Measurements from ENCODE around the gene MTMR12.
"Not testable (repeated sequence)": the region's sequence is repeated elsewhere in the genome, so short reads cannot be mapped to it uniquely, and the experiment has no call there.

Gene MTMR12

GRCh38 chr5:32283539-32284377 lies 29.0 kb downstream of the MTMR12 start:
- WGBS, 2 experiments (ENCODE audit: insufficient coverage in 2 of 2) = 91 to 100% methylated on average over 4 to 5 of the region's 9 CpGs
- peaks cover 4% of the 10 kb centered on the region for H3K36me3 ChIP-seq (ENCODE audit: control insufficient read depth, insufficient read depth, low read length)
- H3K4me1 ChIP-seq (ENCODE audit: control insufficient read depth, insufficient read depth, low read length, poor library complexity, severe bottlenecking) = no peaks in the 10 kb centered on the region
- no peaks in the 10 kb centered on the region for H3K9me3 ChIP-seq (ENCODE audit: control insufficient read depth, low read length)
- H3K4me3 ChIP-seq (ENCODE audit: extremely low read depth, insufficient read depth, low read length, poor library complexity, severe bottlenecking) = no peak overlapping the region
- no peak overlapping the region for H3K27ac ChIP-seq (ENCODE audit: low read depth, low read length, severe bottlenecking)

- Histone ChIP-seq H3K9me3 (ENCODE audit: control insufficient read depth, low read length) (no peaks in the 10 kb centered on the region), H3K36me3 (ENCODE audit: control insufficient read depth, insufficient read depth, low read length) (peaks cover 4% of the 10 kb centered on the region), H3K4me3 (ENCODE audit: extremely low read depth, insufficient read depth, low read length, poor library complexity, severe bottlenecking) (no peak overlapping the region), H3K27ac (ENCODE audit: low read depth, low read length, severe bottlenecking) (no peak overlapping the region), H3K4me1 (ENCODE audit: control insufficient read depth, insufficient read depth, low read length, poor library complexity, severe bottlenecking) (no peaks in the 10 kb centered on the region)
- no CpG with 5 or more reads among the region's 1 CpG for WGBS, 2 experiments (ENCODE audit: insufficient coverage in 2 of 2)
These were observed 29.7 kb downstream of the MTMR12 start for GRCh38 chr5:32283061-32283460.

GRCh38 chr5:32282633-32283032 lies 30.1 kb downstream of the MTMR12 start:
- no peak overlapping the region for H3K4me3 ChIP-seq (ENCODE audit: extremely low read depth, insufficient read depth, low read length, poor library complexity, severe bottlenecking)
- 96% methylated on average over 5 of the region's 6 CpGs; no CpG with 5 or more reads in 1 of the 2 experiments for WGBS, 2 experiments (ENCODE audit: insufficient coverage in 2 of 2)

GRCh38 chr5:32281378-32282133 lies 31.2 kb downstream of the MTMR12 start:
- H3K4me1 ChIP-seq (ENCODE audit: control insufficient read depth, insufficient read depth, low read length, poor library complexity, severe bottlenecking); H3K27ac ChIP-seq (ENCODE audit: low read depth, low read length, severe bottlenecking); H3K4me3 ChIP-seq (ENCODE audit: extremely low read depth, insufficient read depth, low read length, poor library complexity, severe bottlenecking); H3K9me3 ChIP-seq (ENCODE audit: control insufficient read depth, low read length); H3K36me3 ChIP-seq (ENCODE audit: control insufficient read depth, insufficient read depth, low read length): not testable (repeated sequence)
- WGBS, 2 experiments (ENCODE audit: insufficient coverage in 2 of 2) = 90 to 94% methylated on average over 6 to 8 of the region's 11 CpGs

More at GRCh38 chr5:32282633-32283032, 30.1 kb downstream of the MTMR12 start:
- Histone ChIP-seq H3K27ac (ENCODE audit: low read depth, low read length, severe bottlenecking) (no peak overlapping the region), H3K9me3 (ENCODE audit: control insufficient read depth, low read length) (no peaks in the 10 kb centered on the region), H3K36me3 (ENCODE audit: control insufficient read depth, insufficient read depth, low read length) (peaks cover 8% of the 10 kb centered on the region), H3K4me1 (ENCODE audit: control insufficient read depth, insufficient read depth, low read length, poor library complexity, severe bottlenecking) (no peaks in the 10 kb centered on the region)

GRCh38 chr5:32280656-32281081 lies 32.1 kb downstream of the MTMR12 start:
- Histone ChIP-seq H3K4me1 (ENCODE audit: control insufficient read depth, insufficient read depth, low read length, poor library complexity, severe bottlenecking) (peaks cover 8% of the 10 kb centered on the region), H3K36me3 (ENCODE audit: control insufficient read depth, insufficient read depth, low read length) (peaks cover 8% of the 10 kb centered on the region), H3K4me3 (ENCODE audit: extremely low read depth, insufficient read depth, low read length, poor library complexity, severe bottlenecking) (no peak overlapping the region), H3K9me3 (ENCODE audit: control insufficient read depth, low read length) (no peaks in the 10 kb centered on the region), H3K27ac (ENCODE audit: low read depth, low read length, severe bottlenecking) (no peak overlapping the region)
- 76 to 93% methylated on average over 2 to 3 of the region's 5 CpGs for WGBS, 2 experiments (ENCODE audit: insufficient coverage in 2 of 2)

- Histone ChIP-seq H3K36me3 (ENCODE audit: control insufficient read depth, insufficient read depth, low read length) (peaks cover 8% of the 10 kb centered on the region), H3K4me1 (ENCODE audit: control insufficient read depth, insufficient read depth, low read length, poor library complexity, severe bottlenecking) (peaks cover 16% of the 10 kb centered on the region), H3K27ac (ENCODE audit: low read depth, low read length, severe bottlenecking) (no peak overlapping the region), H3K9me3 (ENCODE audit: control insufficient read depth, low read length) (no peaks in the 10 kb centered on the region), H3K4me3 (ENCODE audit: extremely low read depth, insufficient read depth, low read length, poor library complexity, severe bottlenecking) (no peak overlapping the region)
- 83 to 93% methylated on average over 1 to 3 of the region's 3 CpGs for WGBS, 2 experiments (ENCODE audit: insufficient coverage in 2 of 2)
These were observed 33.0 kb downstream of the MTMR12 start for GRCh38 chr5:32279786-32280185.

GRCh38 chr5:32279223-32279622 lies 33.5 kb downstream of the MTMR12 start:
- Histone ChIP-seq H3K4me1 (ENCODE audit: control insufficient read depth, insufficient read depth, low read length, poor library complexity, severe bottlenecking) (peaks cover 22% of the 10 kb centered on the region), H3K36me3 (ENCODE audit: control insufficient read depth, insufficient read depth, low read length) (peaks cover 11% of the 10 kb centered on the region), H3K4me3 (ENCODE audit: extremely low read depth, insufficient read depth, low read length, poor library complexity, severe bottlenecking) (no peak overlapping the region), H3K9me3 (ENCODE audit: control insufficient read depth, low read length) (no peaks in the 10 kb centered on the region), H3K27ac (ENCODE audit: low read depth, low read length, severe bottlenecking) (no peak overlapping the region)
- WGBS, 2 experiments (ENCODE audit: insufficient coverage in 2 of 2) = 92 to 100% methylated on average over 2 to 3 of the region's 3 CpGs

GRCh38 chr5:32278406-32278805 lies 34.3 kb downstream of the MTMR12 start:
- Histone ChIP-seq H3K4me1 (ENCODE audit: control insufficient read depth, insufficient read depth, low read length, poor library complexity, severe bottlenecking) (peaks cover 24% of the 10 kb centered on the region), H3K4me3 (ENCODE audit: extremely low read depth, insufficient read depth, low read length, poor library complexity, severe bottlenecking) (no peak overlapping the region), H3K9me3 (ENCODE audit: control insufficient read depth, low read length) (no peaks in the 10 kb centered on the region), H3K27ac (ENCODE audit: low read depth, low read length, severe bottlenecking) (no peak overlapping the region), H3K36me3 (ENCODE audit: control insufficient read depth, insufficient read depth, low read length) (peaks cover 19% of the 10 kb centered on the region)
- WGBS, 2 experiments (ENCODE audit: insufficient coverage in 2 of 2) = 90 to 91% methylated on average over 3 of the region's 3 CpGs

- Histone ChIP-seq H3K27ac (ENCODE audit: low read depth, low read length, severe bottlenecking) (no peak overlapping the region), H3K4me1 (ENCODE audit: control insufficient read depth, insufficient read depth, low read length, poor library complexity, severe bottlenecking) (peaks cover 24% of the 10 kb centered on the region), H3K4me3 (ENCODE audit: extremely low read depth, insufficient read depth, low read length, poor library complexity, severe bottlenecking) (no peak overlapping the region), H3K9me3 (ENCODE audit: control insufficient read depth, low read length) (no peaks in the 10 kb centered on the region), H3K36me3 (ENCODE audit: control insufficient read depth, insufficient read depth, low read length) (peaks cover 25% of the 10 kb centered on the region)
These were observed 34.9 kb downstream of the MTMR12 start for GRCh38 chr5:32277798-32278197.

GRCh38 chr5:32276173-32276853 lies 36.4 kb downstream of the MTMR12 start:
- Histone ChIP-seq H3K9me3 (ENCODE audit: control insufficient read depth, low read length) (no peaks in the 10 kb centered on the region), H3K4me3 (ENCODE audit: extremely low read depth, insufficient read depth, low read length, poor library complexity, severe bottlenecking) (no peak overlapping the region), H3K4me1 (ENCODE audit: control insufficient read depth, insufficient read depth, low read length, poor library complexity, severe bottlenecking) (peaks cover 24% of the 10 kb centered on the region), H3K27ac (ENCODE audit: low read depth, low read length, severe bottlenecking) (peak overlapping the region; percentile 81), H3K36me3 (ENCODE audit: control insufficient read depth, insufficient read depth, low read length) (peaks cover 33% of the 10 kb centered on the region)
- WGBS, 2 experiments (ENCODE audit: insufficient coverage in 2 of 2) = 47 to 58% methylated on average over 2 to 3 of the region's 4 CpGs
